Bronchial epithelial cell (primary cell): ENCODE measurements around the gene TMEM100. TPM values are rescaled to one million over a fixed set of nuclear protein-coding genes. Genes with fewer than 3 reads are reported as not detected.

Source experiments
- DNase-seq: peaks from one replicate; pipeline ENCODE4 v3.0.0-alpha.2; 2010; ENCODE audit warnings: low read depth
- FAIRE-seq: peaks from 2 replicates; lab custom pipeline; 2011; peaks lifted over from hg19 to GRCh38; lab: Jason Lieb, UNC
- H3K27me3 ChIP-seq: 2 replicates; pipeline ENCODE4 v1.5.1; 2011; ENCODE audit warnings: low read length; ENCODE audit not compliant: control insufficient read depth, insufficient read depth
- H3K36me3 ChIP-seq: 2 replicates; pipeline ENCODE4 v1.5.1; 2011; ENCODE audit warnings: low read length; ENCODE audit not compliant: control insufficient read depth, insufficient read depth
- H3K4me3 ChIP-seq: 2 replicates; pipeline ENCODE4 v1.5.1; 2011; ENCODE audit warnings: mild to moderate bottlenecking, low read depth, low read length, control low read depth
- CTCF ChIP-seq: IDR thresholded peaks from 2 replicates; pipeline ENCODE4 v1.5.1; 2011; ENCODE audit warnings: mild to moderate bottlenecking, moderate library complexity, low read length, control low read depth, inconsistent platforms; ENCODE audit not compliant: insufficient read depth, severe bottlenecking
- total RNA-seq: library from RNA; depleted of rRNA; stranded (reverse); fragments of >200 nt; gene quantifications from 2 replicates; pipeline ENCODE4 v1.2.1, GENCODE V29; 2014

The TMEM100 gene
- total RNA-seq, 1 donor from 2014 or later = not detected

GRCh38 chr17:55709984-55710383 is 12.7 kb downstream of the TMEM100 start:
- Histone ChIP-seq H3K27me3 (no peaks in the 10 kb centered on the region), H3K4me3 (no peak overlapping the region), H3K36me3 (no peaks in the 10 kb centered on the region)
- FAIRE-seq (no peak), DNase-seq (no peak)
- TF ChIP-seq CTCF = no peak

DNA sequence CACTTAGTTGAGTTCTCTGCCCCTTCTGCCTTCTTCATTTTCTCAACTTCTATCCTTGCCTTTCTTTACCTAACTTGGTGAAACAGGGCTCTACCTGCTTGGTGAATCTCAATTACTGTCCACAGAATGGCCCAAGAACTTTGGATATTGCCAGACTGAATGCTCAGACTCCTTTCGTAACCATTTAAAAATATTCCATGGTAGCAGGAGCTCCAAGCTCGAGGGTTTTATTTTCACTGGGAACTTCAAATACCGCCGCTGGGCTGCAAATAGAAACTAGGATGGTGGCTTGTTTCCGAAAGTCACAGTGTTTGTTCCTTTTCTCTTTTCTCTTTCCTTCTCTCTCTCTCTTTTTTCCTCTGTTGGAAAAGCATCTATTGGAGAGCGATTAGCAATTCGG is 13.2 kb downstream of the TMEM100 start:
- H3K36me3 ChIP-seq = no peaks in the 10 kb centered on the region
- no peak overlapping the region for H3K4me3 ChIP-seq
- no peak for TF ChIP-seq CTCF
- no peaks in the 10 kb centered on the region for H3K27me3 ChIP-seq
- DNase-seq = no peak
- no peak for FAIRE-seq

DNA sequence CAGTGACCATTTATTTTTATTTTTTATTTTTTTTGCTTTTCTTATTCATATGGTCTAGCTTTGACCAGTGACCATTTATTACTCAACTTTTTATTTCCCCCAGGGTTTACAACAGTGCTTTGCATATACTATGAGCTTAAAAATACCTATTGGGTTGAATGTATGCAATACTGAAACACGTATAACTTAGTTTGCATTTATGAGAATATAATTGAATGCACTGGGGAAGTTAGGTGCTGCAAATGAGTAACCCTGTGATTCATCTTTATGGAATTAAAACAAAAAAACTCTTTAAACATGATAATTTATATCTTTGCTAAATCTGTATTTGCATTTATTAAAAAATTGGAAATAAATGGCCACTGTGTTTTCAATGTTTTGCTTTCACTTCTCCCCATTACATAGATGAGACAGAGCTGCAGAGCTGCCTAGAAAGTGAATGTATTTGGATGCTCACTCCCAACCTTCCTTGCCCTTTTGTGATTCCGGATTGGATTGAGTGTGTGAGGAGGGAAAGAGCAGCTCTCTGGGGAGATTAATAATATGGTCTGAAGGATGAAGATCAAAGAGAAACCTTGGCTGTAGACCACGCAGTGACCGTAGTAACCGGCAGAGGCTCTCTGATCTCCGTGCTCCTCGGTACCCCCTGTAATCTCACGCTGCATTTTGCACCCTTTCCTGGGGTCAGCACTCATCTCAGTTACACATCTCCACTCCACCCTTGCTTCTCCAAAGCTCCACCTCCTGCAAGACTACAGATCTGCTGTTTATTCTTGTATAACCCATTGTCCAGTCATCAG is 14.3 kb downstream of the TMEM100 start:
- Histone ChIP-seq H3K4me3 (no peak overlapping the region), H3K27me3 (no peaks in the 10 kb centered on the region), H3K36me3 (no peaks in the 10 kb centered on the region)
- no peak for FAIRE-seq
- peak; percentile 27 for DNase-seq
- no peak for TF ChIP-seq CTCF

- Histone ChIP-seq H3K4me3 (no peak overlapping the region), H3K36me3 (no peaks in the 10 kb centered on the region), H3K27me3 (no peaks in the 10 kb centered on the region)
- no peak for DNase-seq
- no peak for FAIRE-seq
- TF ChIP-seq CTCF = no peak
Measured at GRCh38 chr17:55706808-55707773, 15.6 kb downstream of the TMEM100 start.

DNA sequence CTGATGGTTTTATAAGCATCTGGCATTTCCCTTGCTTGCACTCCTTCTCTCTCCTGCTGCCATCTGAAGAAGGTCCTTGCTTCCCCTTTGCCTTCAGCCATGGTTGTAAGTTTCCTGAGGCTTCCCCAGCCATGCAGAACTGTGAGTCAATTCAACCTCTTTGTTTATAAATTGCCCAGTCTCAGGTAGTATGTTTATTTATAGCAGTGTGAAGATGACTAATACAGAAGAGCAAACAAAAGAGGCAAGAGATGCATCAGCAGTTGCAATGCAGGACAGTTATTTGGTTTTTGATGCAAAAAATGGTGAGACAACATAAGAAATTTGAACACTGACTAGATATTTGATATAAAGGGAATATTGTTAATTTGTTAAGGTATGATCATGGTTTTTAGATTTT is 16.8 kb downstream of the TMEM100 start:
- Histone ChIP-seq H3K4me3 (no peak overlapping the region), H3K27me3 (no peaks in the 10 kb centered on the region), H3K36me3 (no peaks in the 10 kb centered on the region)
- DNase-seq = peak; percentile 88
- TF ChIP-seq CTCF = no peak
- FAIRE-seq = no peak
